Endodermal cell (in vitro differentiated cells): Measurements from ENCODE around the gene E2F2. TPM values are rescaled to one million over a fixed set of nuclear protein-coding genes. Genes with fewer than 3 reads are reported as not detected.
A peak's percentile ranks its signal among the peaks of the same experiment; 100 is the strongest.

Source experiments
- DNase-seq: peaks from one replicate; pipeline ENCODE4 v3.0.0-alpha.2; 2017
- H3K27ac ChIP-seq: 2 replicates; pipeline ENCODE4 v1.5.1; 2013; ENCODE audit warnings: mild to moderate bottlenecking, low read depth, low read length, moderate library complexity
- H3K27me3 ChIP-seq: 2 replicates; pipeline ENCODE4 v1.6.1; 2013; ENCODE audit warnings: mild to moderate bottlenecking, low read length, moderate library complexity; ENCODE audit not compliant: insufficient read depth, control insufficient read depth, poor library complexity, severe bottlenecking
- H3K36me3 ChIP-seq: 2 replicates; pipeline ENCODE4 v1.7.0; 2013; ENCODE audit warnings: mild to moderate bottlenecking, low read length, moderate library complexity; ENCODE audit not compliant: control insufficient read depth, insufficient read depth
- H3K4me1 ChIP-seq: one replicate; pipeline ENCODE4 v1.7.0; 2013; ENCODE audit warnings: low read length; ENCODE audit not compliant: control insufficient read depth, insufficient read depth
- H3K4me3 ChIP-seq: 2 replicates; pipeline ENCODE4 v1.5.1; 2013; ENCODE audit warnings: mild to moderate bottlenecking, low read length, moderate library complexity
- H3K9ac ChIP-seq: 2 replicates; pipeline ENCODE4 v1.6.1; 2013; ENCODE audit warnings: mild to moderate bottlenecking, low read length, moderate library complexity; ENCODE audit not compliant: poor library complexity, severe bottlenecking; ENCODE audit errors: extremely low read depth
- H3K9me3 ChIP-seq: 2 replicates; pipeline ENCODE4 v1.6.1; 2013; ENCODE audit warnings: mild to moderate bottlenecking, low read length, moderate library complexity; ENCODE audit not compliant: control insufficient read depth
- H3K27ac Mint-ChIP-seq: 2 replicates; pipeline ENCODE4 v1.8.0; 2020; ENCODE audit warnings: mixed read lengths
- H3K27me3 Mint-ChIP-seq: 2 replicates; pipeline ENCODE4 v1.8.0; 2021; ENCODE audit warnings: mild to moderate bottlenecking, mixed read lengths; ENCODE audit not compliant: insufficient read depth
- H3K36me3 Mint-ChIP-seq: 2 replicates; pipeline ENCODE4 v1.8.0; 2020; ENCODE audit warnings: low read depth, mixed read lengths
- H3K4me1 Mint-ChIP-seq: 2 replicates; pipeline ENCODE4 v1.8.0; 2020; ENCODE audit warnings: mixed read lengths
- H3K4me3 Mint-ChIP-seq: 2 replicates; pipeline ENCODE4 v1.8.0; 2020; ENCODE audit warnings: mild to moderate bottlenecking, moderate library complexity, mixed read lengths
- H3K9me3 Mint-ChIP-seq: 2 replicates; pipeline ENCODE4 v1.8.0; 2020; ENCODE audit warnings: mild to moderate bottlenecking, mixed read lengths
- WGBS, 2 experiments: methylation state at CpG; one replicate each; pipeline versions ENCODE4 v1.1.5 to v1.1.7; 2013; ENCODE audit warnings: missing lambda C conversion rate in 2 of 2, mixed read lengths in 1 of 2; ENCODE audit not compliant: insufficient coverage in 1 of 2, insufficient read length in 1 of 2; 5-methylcytosine and 5-hydroxymethylcytosine counted together
- total RNA-seq, 2 donors: library from RNA; stranded (reverse); fragmentation: NEBNext Ultra II Directional in 1 of 2; extraction: Animal tissue kit (Norgen Biotek cat#: 25700) in 1 of 2; gene quantifications; 2 replicates in 1 of 2; 3 replicates in 1 of 2; pipeline ENCODE4 v1.2.1, GENCODE V29; 2021
- TF ChIP-seq, protein P1 (sequence below): fragments of 200-600 bp; sonication (generic); conservative IDR thresholded peaks from 2 replicates; pipeline ENCODE4 v1.5.0; 2021; ENCODE audit warnings: antibody characterized with exemption, mild to moderate bottlenecking

The E2F2 gene
- total RNA-seq, 2 donors from 2014 or later: 7.3 to 9.8 TPM

DNA sequence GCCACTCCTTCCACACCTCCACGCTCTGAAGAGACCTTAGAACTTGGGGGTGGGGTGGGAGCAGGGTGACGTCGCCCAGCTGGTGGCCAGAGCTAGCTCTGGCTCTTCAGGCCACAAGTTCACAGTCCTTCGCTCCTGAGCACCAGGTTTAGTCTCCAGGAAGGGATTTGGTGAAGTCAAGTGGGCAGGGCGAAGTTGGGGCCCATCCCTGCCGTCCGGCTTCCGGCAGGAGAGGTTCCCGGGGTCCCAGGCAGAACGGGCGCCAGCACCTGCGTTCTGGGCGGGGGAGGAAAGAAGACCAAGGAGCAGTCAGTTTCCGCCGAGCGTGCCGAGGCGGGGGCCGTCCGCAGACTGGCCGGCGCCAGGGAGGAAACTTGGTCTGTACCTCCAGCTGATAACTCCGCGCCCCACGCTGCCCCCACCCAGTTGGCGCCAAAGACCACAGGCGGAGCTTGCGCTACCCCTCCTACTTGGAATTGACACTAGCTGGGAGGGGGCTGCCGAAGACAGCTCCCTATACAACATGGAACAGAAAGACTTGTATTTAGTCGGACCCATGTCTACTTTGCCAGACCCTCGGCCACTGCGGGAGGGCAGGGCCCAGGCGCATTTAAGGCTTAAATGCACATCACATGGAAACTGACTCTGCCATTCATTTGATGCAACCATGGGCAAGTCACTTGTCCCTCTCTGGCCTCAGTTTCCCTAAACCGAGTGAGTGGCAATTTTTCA is 27.3 kb upstream of the E2F2 start:
- Mint-ChIP-seq H3K9me3 (no peaks in the 10 kb centered on the region), H3K27me3 (no peaks in the 10 kb centered on the region), H3K27ac (peak overlapping the region; percentile 100), H3K4me1 (peaks cover 71% of the 10 kb centered on the region), H3K4me3 (peak overlapping the region; percentile 94), H3K36me3 (peaks cover 21% of the 10 kb centered on the region)
- no peaks in the 10 kb centered on the region for H3K27me3 ChIP-seq
- no peaks in the 10 kb centered on the region for H3K9me3 ChIP-seq
- peak overlapping the region; percentile 98 for H3K4me3 ChIP-seq
- peak; percentile 70 for DNase-seq
- TF ChIP-seq, protein P1, sequence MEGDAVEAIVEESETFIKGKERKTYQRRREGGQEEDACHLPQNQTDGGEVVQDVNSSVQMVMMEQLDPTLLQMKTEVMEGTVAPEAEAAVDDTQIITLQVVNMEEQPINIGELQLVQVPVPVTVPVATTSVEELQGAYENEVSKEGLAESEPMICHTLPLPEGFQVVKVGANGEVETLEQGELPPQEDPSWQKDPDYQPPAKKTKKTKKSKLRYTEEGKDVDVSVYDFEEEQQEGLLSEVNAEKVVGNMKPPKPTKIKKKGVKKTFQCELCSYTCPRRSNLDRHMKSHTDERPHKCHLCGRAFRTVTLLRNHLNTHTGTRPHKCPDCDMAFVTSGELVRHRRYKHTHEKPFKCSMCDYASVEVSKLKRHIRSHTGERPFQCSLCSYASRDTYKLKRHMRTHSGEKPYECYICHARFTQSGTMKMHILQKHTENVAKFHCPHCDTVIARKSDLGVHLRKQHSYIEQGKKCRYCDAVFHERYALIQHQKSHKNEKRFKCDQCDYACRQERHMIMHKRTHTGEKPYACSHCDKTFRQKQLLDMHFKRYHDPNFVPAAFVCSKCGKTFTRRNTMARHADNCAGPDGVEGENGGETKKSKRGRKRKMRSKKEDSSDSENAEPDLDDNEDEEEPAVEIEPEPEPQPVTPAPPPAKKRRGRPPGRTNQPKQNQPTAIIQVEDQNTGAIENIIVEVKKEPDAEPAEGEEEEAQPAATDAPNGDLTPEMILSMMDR: no peak
- WGBS, 2 experiments: 1% methylated on average over 24 to 34 of the region's 34 CpGs
- peak overlapping the region; percentile 74 for H3K9ac ChIP-seq
- H3K4me1 ChIP-seq: peaks cover 31% of the 10 kb centered on the region
- H3K27ac ChIP-seq: no peak overlapping the region
- no peaks in the 10 kb centered on the region for H3K36me3 ChIP-seq

DNA sequence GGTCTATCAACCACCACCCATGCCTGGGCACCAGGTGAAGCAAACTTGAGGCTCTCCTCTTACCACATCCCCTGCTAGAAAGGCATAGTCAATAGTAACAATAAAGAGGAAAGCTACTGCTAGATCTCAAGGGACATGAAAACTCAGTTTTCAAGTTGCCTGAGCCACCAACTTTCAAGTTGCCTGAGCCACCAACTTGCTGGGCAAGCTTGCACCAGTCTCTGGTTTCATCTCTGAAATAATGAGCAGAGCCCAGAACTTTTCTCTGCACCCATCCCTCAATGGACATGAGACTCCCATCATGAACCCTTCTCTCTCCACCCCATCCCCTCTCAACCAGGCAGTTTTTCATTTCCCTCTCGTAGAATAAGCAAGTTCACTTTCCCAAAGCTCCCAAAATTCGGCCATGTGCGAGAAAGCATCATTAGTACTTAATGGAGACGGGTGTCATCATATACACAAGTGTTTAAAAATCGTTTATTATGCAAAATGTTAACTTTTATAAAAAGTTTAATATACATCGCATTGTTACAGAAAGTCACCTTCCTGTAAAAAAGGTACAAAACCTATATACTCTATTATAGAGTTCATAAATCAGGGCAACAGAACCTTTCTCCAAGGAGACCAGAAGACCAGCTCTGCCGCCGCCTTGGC is 26.6 kb upstream of the E2F2 start:
- no peaks in the 10 kb centered on the region for H3K9me3 ChIP-seq
- H3K9ac ChIP-seq: peak overlapping the region; percentile 74
- Mint-ChIP-seq H3K4me1 (peaks cover 68% of the 10 kb centered on the region), H3K36me3 (peaks cover 21% of the 10 kb centered on the region), H3K27me3 (no peaks in the 10 kb centered on the region), H3K9me3 (no peaks in the 10 kb centered on the region), H3K27ac (peak overlapping the region; percentile 92), H3K4me3 (peak overlapping the region; percentile 94)
- H3K36me3 ChIP-seq: no peaks in the 10 kb centered on the region
- WGBS, 2 experiments: 0 to 34% methylated on average over 2 to 6 of the region's 8 CpGs
- no peak for DNase-seq
- H3K4me3 ChIP-seq: peak overlapping the region; percentile 98
- peaks cover 31% of the 10 kb centered on the region for H3K4me1 ChIP-seq
- H3K27me3 ChIP-seq: no peaks in the 10 kb centered on the region
- H3K27ac ChIP-seq: no peak overlapping the region
- TF ChIP-seq, protein P1: no peak

DNA sequence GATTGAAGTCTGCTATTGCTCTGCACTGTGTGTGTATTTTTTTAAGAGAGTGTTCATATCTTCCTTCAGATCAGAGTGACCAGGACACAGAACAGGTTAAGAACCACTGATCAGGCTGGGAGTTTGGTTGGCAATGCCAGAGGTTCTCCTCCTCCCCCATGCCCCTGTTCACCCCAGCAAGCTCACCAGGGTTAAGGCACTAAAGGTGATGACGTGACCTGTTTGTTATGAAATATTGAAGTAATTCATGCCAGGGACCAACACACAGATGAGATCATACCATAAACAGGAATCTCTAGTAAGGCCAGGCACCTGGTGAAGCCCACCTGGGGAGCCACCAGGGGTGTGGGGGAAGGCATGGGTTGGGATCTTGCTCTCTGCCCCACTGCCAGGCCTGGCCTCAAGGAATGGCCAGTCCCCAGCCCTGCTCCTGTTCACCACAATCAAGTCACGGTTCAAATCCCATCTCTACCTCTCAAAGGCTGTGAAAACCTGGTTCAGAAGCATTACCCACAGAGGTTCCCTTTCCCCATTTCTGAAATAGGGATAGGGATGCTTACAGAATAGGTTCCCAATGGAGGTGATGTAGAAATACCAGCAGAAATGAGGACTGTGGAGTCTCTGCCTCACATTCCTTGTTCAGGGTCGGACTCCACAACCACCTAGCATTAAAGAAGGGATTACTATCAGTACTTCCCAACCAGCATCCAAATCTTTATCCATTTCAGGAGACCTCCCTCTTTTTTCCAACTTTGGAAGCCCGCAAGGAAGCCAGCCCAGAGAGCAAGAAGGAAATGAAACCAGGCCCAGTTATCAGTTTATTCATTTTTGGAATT is 25.8 kb upstream of the E2F2 start:
- H3K27ac ChIP-seq: no peak overlapping the region
- peaks cover 28% of the 10 kb centered on the region for H3K4me1 ChIP-seq
- peaks cover 67% of the 10 kb centered on the region for H3K4me1 Mint-ChIP-seq
- peak overlapping the region; percentile 98 for H3K4me3 ChIP-seq
- TF ChIP-seq, protein P1: no peak
- H3K4me3 Mint-ChIP-seq: peak overlapping the region; percentile 94
- no peaks in the 10 kb centered on the region for H3K36me3 ChIP-seq
- no peaks in the 10 kb centered on the region for H3K27me3 ChIP-seq
- peak overlapping the region; percentile 3 for H3K9ac ChIP-seq
- no peaks in the 10 kb centered on the region for H3K9me3 ChIP-seq
- 68 to 73% methylated on average over 2 to 3 of the region's 4 CpGs for WGBS, 2 experiments
- no peaks in the 10 kb centered on the region for H3K27me3 Mint-ChIP-seq
- H3K9me3 Mint-ChIP-seq: no peaks in the 10 kb centered on the region
- H3K27ac Mint-ChIP-seq: peak overlapping the region; percentile 92
- DNase-seq: peak; percentile 88
- H3K36me3 Mint-ChIP-seq: peaks cover 21% of the 10 kb centered on the region
